GM21447 (cell line): Measurements from ENCODE around the gene NR6A1.

Source experiments
- ATAC-seq: cut with Tn5 transposase; IDR thresholded peaks from one replicate; pipeline ENCODE4 v1.9.1; 2021; ENCODE audit not compliant: unreplicated experiment

Gene NR6A1

DNA sequence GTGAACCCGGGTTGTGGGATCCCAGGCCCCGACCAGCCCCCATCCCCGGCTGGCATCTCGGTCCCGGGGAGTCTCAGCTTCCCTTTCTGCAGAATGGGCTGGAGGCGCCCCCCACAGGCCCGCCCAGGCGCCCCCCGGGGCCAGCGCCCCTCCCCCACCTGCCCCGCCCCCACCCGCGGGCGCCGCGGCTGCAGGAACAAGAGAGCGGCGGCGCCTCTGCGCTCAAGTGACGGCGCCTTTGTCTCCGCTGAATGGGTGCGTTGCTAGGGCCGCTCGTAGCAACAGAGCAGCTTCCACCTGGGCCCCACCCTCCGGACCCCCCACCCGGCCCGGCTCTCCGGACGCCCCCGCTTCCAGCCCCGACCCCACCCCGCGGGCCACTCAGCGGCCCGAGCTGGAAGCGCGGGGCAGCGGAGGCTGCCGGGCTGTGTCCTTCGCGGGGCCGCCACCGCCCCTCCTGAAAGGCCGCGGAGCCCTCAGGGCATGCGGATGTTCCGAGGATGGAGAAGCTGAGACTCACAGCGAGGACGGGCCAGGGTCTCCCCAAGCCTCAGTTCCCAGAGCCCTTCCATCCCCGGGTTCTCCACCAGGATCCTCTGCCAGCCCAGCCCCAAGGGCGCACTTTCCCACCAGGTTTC is 293.3 kb downstream of the NR6A1 start:
- no peak for ATAC-seq

DNA sequence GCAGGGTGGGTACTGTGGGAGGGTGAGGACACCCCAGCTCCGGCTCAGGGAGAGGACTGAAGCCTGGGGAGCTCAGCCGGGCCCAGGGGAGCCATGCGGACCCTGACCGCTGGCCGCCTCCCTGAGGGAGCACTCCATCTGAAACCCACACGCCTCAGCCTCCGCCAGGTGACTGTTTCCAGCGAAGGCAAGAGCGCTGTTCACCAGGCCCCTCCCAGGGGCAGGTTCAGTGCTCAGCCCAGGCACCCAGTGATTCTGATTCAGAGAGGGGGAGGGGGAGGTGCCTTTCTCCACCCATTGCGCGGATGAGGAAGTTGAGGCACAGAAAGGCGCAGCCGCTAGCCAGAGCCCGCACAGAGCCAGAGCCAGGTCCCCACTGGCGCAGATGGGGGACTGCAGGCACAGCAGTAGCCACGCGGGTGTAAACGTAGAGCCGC is 293.9 kb downstream of the NR6A1 start:
- no peak for ATAC-seq

- no peak for ATAC-seq
Measured at GRCh38 chr9:124475868-124476690, 295.0 kb downstream of the NR6A1 start.

DNA sequence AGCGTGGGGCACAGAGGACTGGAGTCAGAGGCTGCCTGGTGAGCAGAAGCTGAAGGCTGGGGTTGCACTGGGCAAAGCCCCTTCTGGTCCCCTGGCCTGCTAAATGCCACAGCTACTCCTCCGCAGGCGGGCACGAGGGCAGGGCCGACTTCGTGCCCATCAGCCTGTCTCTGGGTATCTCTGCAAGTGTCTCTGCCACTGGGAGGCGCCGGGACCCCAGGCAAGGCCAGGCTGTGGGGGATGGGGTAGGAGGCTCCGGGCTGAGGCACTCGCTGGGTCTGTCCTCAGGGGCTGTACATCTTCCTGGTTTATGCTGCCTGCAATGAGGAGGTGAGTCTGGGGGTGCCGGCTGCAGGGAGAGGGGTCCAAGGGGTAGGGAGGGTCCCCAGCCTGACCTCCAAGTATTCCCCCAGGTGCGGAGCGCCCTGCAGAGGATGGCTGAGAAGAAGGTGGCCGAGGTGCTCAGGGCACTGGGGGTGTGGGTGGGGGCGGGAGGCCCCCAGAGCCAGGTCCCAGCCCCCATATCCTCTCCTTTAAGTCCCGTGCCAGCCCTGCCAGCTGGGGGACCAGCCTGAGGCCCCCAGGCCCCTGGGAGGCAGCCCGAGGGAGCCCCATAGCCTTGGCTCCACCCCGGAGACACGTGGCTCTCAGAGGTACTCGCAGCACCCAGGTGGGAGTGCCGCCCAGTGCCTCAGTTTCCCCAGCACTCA is 295.8 kb downstream of the NR6A1 start:
- ATAC-seq = no peak

DNA sequence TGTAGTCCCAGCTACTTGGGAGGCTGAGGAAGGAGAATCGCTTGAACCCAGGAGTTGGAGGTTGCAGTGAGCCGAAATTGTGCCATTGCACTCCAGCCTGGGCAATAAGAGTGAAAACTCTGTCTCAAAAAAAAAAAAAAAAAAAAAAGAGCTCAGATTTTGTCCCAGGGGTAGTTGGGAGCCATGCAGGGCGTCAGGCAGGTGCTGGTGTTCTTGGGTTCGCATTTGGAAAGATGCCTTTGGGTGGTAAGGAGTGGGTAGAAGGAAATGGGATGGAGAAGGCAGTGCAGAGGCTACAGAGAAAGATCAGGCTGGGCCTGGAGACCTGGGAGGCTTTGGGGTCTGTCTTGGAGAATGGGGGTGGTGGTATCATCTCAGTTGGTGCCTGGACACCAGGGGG is 297.0 kb downstream of the NR6A1 start:
- no peak for ATAC-seq

DNA sequence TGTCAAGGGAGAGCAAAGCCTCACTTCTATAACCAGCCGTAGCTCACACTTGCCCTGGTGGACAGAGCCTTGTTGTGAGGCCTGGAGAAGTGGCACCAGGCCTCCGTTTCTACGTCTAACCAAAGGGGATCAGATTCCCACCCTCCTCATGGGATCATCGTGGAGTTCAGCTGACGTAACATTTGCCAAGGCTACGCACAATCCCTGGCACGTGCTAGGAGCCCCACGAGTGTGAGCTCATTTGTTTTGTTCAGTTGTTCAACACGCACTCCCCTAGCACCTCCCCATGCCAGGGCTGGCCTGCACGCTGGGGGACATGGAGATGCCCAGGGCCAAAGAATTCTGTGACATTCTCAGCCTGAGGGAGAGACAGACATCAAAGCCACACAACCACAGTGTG is 297.8 kb downstream of the NR6A1 start:
- ATAC-seq = no peak

DNA sequence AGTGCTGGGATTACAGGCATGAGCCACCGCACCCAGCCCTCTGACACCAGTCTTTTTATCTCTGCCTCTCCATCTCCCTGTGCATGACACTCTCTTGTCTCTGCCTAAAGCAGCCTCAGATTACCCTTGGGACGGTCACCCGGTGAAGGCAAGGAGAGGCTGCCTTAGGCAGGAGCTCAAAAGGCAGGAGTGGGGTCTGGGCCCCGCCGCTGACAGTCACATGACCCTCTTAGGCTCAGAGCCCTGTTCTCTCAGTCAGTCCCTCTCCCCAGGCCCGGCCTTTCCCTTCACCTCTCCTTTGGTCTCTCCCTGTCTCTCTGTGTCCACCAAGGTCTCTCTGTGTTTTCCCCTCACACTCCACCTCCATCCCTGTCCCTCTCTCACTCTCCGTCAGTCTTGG is 298.3 kb downstream of the NR6A1 start:
- ATAC-seq = no peak

- ATAC-seq = no peak
Measured at GRCh38 chr9:124471761-124472160, 299.4 kb downstream of the NR6A1 start.

DNA sequence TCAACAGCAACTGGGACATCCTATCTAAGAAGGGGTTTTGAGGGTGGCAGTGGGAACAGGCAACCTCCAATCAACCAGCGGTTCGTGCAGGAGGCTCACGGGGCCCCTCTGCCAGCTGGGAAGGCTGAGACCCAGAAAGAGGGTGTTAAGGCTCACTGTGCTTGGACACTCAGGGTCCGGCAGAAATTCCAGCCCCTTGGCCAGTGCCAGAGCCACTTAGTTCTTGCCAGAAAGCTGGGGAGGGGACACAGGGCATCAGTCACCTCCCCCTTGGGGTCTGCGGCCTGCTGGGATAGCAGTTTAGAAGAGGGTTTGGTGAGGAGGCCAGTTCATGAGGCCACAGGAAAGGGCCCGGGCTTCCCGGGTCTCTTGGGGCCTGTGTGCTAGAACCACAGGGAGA is 300.4 kb downstream of the NR6A1 start:
- ATAC-seq = no peak

DNA sequence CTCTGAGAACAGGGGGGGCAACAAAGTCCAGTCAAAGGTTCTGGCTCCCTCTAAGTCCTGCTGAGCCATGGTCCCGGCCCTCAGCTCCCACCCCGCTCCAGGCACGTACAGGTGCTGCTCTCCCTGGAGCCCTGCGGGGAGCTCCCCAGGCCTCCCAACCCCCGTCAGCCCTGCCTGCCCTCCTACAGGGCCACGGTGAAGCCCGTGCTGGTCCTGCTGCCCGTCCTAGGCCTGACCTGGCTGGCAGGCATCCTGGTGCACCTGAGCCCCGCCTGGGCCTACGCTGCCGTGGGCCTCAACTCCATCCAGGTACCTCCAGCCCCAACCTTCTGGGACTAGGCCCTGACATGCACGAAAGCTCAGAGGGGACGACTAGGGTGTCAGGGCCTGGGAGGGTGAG is 300.8 kb downstream of the NR6A1 start:
- no peak for ATAC-seq

GRCh38 chr9:124469011-124469832 is 301.9 kb downstream of the NR6A1 start:
- ATAC-seq = no peak

DNA sequence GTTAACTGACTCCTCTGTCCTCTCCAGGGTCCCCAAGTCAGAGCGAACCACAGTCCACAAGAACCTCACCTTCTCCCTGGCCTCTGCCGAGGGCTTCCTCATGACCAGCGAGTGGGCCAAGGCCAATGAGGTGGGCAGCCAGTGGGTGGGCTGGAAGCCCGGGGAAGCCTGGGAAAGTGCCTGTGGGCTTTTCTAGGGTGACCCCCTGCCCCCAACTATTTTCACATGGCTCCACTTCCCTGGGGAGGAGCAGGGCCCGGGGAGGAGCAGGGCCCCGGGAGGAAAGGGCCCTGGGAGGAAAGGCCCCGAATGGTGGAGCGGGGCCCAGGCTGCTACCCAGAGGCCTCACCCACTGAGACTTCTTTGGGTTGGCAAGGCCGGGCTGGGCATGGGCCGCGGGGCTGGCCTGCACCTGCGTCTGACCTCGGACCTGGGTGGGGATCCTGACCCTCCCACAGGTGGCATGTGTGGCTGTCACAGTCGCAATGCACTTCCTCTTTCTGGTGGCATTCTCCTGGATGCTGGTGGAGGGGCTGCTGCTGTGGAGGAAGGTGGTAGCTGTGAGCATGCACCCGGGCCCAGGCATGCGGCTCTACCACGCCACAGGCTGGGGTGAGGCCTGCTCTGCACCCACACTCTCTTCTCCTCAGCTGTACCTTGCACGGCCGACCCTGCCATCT is 302.9 kb downstream of the NR6A1 start:
- no peak for ATAC-seq

DNA sequence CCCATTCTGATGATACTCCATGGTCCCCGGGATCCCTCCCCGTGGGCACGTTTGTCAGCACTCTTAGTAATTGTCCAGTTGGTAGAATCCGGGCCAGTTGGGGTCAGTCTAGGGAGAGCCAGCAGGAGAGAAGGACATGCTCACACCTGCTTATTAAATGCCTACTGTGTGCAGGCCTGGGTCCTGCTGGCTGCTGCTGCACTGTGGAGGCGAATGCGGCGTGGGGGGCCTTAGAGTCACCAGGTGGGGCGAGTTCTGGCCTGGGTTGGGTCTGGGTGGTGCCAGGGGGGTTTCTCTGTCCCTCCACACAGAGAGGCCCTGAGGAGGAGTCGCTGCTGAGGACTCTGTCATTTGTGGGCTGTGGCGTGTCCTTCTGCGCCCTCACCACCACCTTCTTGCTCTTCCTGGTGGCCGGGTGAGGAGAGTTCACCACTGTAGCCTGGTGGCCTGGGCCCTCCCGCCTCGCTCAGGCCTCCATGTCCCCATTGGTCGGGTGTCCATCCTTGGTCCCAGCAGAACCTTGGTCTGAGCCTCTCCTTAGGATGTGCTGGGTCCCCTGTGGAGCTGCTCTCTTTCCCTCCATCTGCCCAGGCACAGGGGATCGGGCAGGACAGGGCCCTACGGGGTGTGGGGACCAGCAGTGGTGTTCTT is 303.6 kb downstream of the NR6A1 start:
- no peak for ATAC-seq
